Uterus (tissue), 4 donors: ENCODE results near the gene SPOCD1. TPM values are rescaled to one million over a fixed set of nuclear protein-coding genes. Genes with fewer than 3 reads are reported as not detected.
A peak's percentile ranks its signal among the peaks of the same experiment; 100 is the strongest.

Experiments used
- DNase-seq, 2 donors: peaks; one replicate each; pipeline ENCODE4 v3.0.0-alpha.2; 2019 to 2020
- H3K27ac ChIP-seq, 2 donors: fragments of 200-600 bp; sonication (generic); 1 replicate in 1 of 2; 2 replicates in 1 of 2; pipeline ENCODE4 v1.5.1; 2016 to 2018
- H3K27me3 ChIP-seq, 2 donors: fragments of 200-600 bp; sonication (generic); one replicate each; pipeline ENCODE4 v1.5.1; 2018 to 2019; ENCODE audit warnings: control low read depth in 1 of 2
- H3K36me3 ChIP-seq, 2 donors: fragments of 200-600 bp; sonication (generic); one replicate each; pipeline ENCODE4 v1.5.1; 2019; ENCODE audit warnings: control low read depth in 1 of 2
- H3K4me1 ChIP-seq, 2 donors: fragments of 200-600 bp; sonication (generic); one replicate each; pipeline ENCODE4 v1.5.1; 2018 to 2019; ENCODE audit warnings: control low read depth in 1 of 2
- H3K4me3 ChIP-seq, 2 donors: fragments of 200-600 bp; sonication (generic); 1 replicate in 1 of 2; 2 replicates in 1 of 2; pipeline ENCODE4 v1.5.1; 2018 to 2019; ENCODE audit warnings: mild to moderate bottlenecking in 1 of 2
- H3K9me3 ChIP-seq, 2 donors: fragments of 200-600 bp; sonication (generic); one replicate each; pipeline ENCODE4 v1.5.1; 2019; ENCODE audit warnings: control low read depth in 1 of 2
- POLR2A ChIP-seq, 2 donors: fragments of 450-650 bp; IDR thresholded peaks; one replicate each; pipeline ENCODE4 v1.6.1; 2016; ENCODE audit warnings: antibody characterized with exemption in 2 of 2, mild to moderate bottlenecking in 1 of 2, moderate library complexity in 1 of 2
- intact Hi-C: fragments of 100-400 bp; cut with DNase I; formaldehyde crosslinking; loops from one replicate; pipeline ENCODE4 v1.15.1; 2023; ENCODE audit warnings: low total_unique reads
- total RNA-seq, 4 donors: library from RNA; depleted of rRNA in 3 of 4; stranded (reverse); fragments of >200 nt in 3 of 4; gene quantifications; one replicate each; pipeline versions ENCODE4 v1.1.0 to v1.2.4, GENCODE V29; 2014 to 2023
- TF ChIP-seq, protein P1 (sequence below), 4 experiments: fragments of 200-600 bp in 2 of 4; fragments of 450-650 bp in 2 of 4; sonication (generic) in 2 of 4; IDR thresholded peaks; one replicate each; pipeline ENCODE4 v1.5.1; 2016 to 2019; ENCODE audit warnings: antibody characterized with exemption in 4 of 4, mild to moderate bottlenecking in 2 of 4, moderate library complexity in 1 of 4
- donor health status: DM: yes; HTN: yes; CAD: no.

The SPOCD1 gene
- total RNA-seq, 4 donors from 2014 or later: 1.2 to 1.5 TPM; not detected in 2

DNA sequence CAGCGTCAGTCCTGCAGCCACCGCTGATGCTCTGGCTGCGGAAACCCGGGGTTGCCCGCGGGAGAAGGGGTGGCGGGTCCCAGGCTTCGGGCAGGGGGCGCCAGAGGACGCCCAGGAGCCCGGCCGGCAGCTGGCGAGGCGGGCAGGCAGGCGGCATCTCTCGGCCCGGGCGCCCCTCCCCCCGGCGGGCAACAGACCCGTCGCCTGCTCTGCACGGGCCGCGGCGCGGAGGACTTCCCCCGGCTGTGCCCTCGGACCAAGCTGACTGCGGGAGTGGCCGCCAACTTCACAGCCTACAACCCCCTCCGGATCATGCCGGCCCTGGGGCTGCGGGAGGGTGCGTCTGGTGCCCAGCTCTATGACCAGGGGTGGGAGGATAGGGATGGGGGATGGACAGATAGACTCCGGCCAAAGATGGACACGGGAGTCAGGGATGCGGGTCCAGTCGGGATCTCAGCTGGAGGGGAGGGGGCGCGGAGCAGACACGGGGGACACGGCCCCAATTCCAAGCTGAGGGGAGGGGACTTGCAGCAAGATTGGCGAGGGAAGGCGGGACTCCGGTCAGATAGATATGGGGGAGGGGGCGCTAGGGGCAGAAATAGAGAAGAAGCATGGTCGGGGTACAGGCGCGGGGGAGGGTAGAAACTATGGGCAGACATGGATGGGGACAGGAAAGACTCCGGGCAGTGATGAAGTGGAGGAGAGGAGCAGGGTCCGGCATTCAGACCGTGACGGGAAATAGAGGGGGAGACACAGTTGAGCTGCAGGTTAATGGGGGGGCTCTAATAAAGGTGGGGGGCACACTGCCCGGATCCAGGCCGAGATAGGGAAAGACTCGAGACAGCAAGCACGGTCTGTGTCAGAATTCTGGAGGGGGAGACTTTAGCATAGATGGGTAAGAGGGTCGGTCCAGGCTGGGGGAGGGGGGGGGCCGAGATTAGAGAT is 52.8 kb downstream of the SPOCD1 start:
- TF ChIP-seq, protein P1, sequence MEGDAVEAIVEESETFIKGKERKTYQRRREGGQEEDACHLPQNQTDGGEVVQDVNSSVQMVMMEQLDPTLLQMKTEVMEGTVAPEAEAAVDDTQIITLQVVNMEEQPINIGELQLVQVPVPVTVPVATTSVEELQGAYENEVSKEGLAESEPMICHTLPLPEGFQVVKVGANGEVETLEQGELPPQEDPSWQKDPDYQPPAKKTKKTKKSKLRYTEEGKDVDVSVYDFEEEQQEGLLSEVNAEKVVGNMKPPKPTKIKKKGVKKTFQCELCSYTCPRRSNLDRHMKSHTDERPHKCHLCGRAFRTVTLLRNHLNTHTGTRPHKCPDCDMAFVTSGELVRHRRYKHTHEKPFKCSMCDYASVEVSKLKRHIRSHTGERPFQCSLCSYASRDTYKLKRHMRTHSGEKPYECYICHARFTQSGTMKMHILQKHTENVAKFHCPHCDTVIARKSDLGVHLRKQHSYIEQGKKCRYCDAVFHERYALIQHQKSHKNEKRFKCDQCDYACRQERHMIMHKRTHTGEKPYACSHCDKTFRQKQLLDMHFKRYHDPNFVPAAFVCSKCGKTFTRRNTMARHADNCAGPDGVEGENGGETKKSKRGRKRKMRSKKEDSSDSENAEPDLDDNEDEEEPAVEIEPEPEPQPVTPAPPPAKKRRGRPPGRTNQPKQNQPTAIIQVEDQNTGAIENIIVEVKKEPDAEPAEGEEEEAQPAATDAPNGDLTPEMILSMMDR (IDR thresholded peaks at IDR 0.05): peak; percentile 52 to 73 (median 72)
- no peak for TF ChIP-seq POLR2A (IDR thresholded peaks at IDR 0.05)
- no peaks in the 10 kb centered on the region for H3K9me3 ChIP-seq
- peak overlapping the region; percentile 33 to 42 for H3K4me3 ChIP-seq
- no peak overlapping the region for H3K27ac ChIP-seq
- DNase-seq: peak; percentile 43 to 61
- H3K36me3 ChIP-seq: no peaks in the 10 kb centered on the region
- intact Hi-C loops: no loop called here
- H3K27me3 ChIP-seq: no peaks in the 10 kb centered on the region
- H3K4me1 ChIP-seq: peaks cover 0 to 28% of the 10 kb centered on the region in 2 donors

DNA sequence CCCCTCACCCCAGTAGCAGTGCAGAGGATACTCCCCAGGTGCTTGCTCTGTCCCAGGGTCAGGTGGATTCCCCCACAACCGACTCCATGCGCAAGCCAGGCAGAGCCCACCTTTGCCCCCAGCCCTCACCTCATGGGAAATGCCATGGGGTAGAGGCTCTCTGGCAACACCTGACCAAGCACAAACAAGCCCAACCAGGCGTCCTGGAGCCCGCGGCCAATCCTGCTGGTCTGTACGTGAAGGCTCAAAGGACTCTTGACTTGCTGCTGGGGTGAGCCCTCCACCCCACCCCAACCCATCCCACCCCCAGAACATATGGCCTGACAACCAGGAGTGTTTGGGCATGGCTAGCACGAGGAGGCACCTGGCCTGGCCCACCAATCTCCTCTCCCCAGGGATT is 53.5 kb downstream of the SPOCD1 start:
- H3K4me1 ChIP-seq: peaks cover 0 to 28% of the 10 kb centered on the region in 2 donors
- TF ChIP-seq POLR2A (IDR thresholded peaks at IDR 0.05): no peak
- TF ChIP-seq, protein P1 (IDR thresholded peaks at IDR 0.05): no peak
- H3K27ac ChIP-seq: no peak overlapping the region
- H3K36me3 ChIP-seq: no peaks in the 10 kb centered on the region
- no peaks in the 10 kb centered on the region for H3K9me3 ChIP-seq
- DNase-seq: no peak
- intact Hi-C loops: no loop called here
- no peaks in the 10 kb centered on the region for H3K27me3 ChIP-seq
- H3K4me3 ChIP-seq: no peak overlapping the region

DNA sequence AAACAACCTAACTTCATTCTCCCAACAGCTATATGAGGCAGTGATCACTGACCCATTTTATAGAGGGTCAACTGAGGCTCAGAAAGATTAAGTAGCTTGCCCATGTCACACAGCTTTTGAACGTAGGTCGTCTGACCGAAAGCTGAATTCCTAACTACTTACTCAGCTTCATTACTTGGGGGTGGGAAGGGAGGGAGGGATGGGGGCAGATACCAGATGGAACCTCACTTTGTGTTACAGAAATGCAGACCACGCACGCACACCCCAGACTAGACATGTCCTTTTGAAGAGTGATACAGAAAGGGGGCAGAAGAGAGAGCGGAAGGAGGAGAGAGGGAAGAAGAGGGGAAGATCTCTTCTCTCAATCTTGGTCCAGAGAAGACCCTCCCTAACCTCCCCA is 53.9 kb downstream of the SPOCD1 start:
- H3K4me1 ChIP-seq: peaks cover 0 to 28% of the 10 kb centered on the region in 2 donors
- no peaks in the 10 kb centered on the region for H3K9me3 ChIP-seq
- no peaks in the 10 kb centered on the region for H3K27me3 ChIP-seq
- no peak for TF ChIP-seq POLR2A (IDR thresholded peaks at IDR 0.05)
- TF ChIP-seq, protein P1 (IDR thresholded peaks at IDR 0.05): no peak
- intact Hi-C loops: no loop called here
- H3K27ac ChIP-seq: no peak overlapping the region
- H3K36me3 ChIP-seq: no peaks in the 10 kb centered on the region
- H3K4me3 ChIP-seq: no peak overlapping the region
- no peak for DNase-seq

DNA sequence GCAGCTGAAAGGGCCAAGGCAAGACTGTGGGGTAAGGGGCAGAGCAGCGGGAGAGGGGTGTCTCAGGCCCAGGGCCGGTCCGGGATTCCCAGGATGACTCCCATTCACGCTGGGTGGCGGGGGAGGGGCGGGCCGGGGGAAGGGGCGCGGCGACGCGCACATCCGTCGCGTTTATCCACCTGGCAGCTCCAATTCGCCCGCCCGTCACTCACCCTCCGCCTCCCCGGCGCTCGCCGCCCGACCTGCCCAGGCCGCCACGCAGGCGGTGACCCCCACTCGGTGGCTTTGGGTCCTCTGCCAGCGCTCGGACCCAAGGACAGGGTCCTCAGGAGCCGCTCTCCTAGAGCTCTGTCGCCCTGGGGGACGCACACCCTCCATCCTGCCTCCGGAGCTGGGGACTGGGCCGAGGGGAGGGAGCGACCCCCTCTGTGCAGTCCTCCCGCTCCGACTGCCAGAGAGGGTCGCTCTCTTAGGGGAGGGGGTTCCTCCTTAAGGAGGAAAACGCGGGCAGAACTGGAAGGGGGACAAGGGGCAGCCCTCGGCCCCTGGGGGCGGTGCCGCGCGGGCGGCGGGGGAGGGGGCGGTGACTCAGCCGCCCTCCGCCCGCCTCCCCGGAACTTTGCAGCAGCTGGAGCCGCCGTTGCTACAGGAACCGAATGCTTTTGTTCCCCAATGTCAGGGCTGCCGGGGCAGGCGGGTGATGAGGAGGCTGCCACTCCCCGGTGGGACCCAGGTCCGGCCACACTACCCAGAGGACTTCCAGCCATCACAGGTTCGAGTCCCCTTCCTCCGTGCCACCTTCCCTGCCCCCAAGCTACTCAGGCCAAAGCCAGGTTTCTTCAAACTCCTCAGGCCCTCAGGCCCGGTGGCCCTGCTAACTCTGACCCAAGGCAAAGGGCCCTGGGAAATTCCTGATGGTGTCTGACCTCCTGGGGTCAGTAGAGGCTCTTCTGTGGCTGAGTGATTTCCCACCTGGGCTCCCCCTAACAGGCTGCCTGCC is 55.1 kb downstream of the SPOCD1 start:
- peak overlapping the region in 1 of 2 donors; percentile 28 for H3K27ac ChIP-seq

More for the DNA sequence above, 55.1 kb downstream of the SPOCD1 start:
- Histone ChIP-seq H3K4me3 (peak overlapping the region; percentile 53 to 59), H3K4me1 (peaks cover 0 to 28% of the 10 kb centered on the region in 2 donors), H3K9me3 (no peaks in the 10 kb centered on the region), H3K36me3 (no peaks in the 10 kb centered on the region), H3K27me3 (no peaks in the 10 kb centered on the region)
- intact Hi-C loops: no loop called here
- peak; percentile 62 to 68 for DNase-seq
- TF ChIP-seq POLR2A (IDR thresholded peaks at IDR 0.05): peak in 1 of 2 donors; percentile 10
- TF ChIP-seq, protein P1 (IDR thresholded peaks at IDR 0.05): no peak
